SU-DHL-6 (cell line): Measurements from ENCODE around the gene NAMPT.

ENCODE experiments used
- H2AFZ ChIP-seq: fragments of 200-600 bp; sonication (generic); 2 replicates; pipeline ENCODE4 v1.6.1; 2014; ENCODE audit warnings: low read depth, mild to moderate bottlenecking, moderate library complexity, mixed read lengths, antibody characterized with exemption, low read length; ENCODE audit not compliant: severe bottlenecking
- H3F3A ChIP-seq: fragments of 200-600 bp; shearing (Covaris generic); 2 replicates; pipeline ENCODE4 v1.6.0; 2016; ENCODE audit warnings: antibody characterized with exemption, mild to moderate bottlenecking; ENCODE audit not compliant: insufficient read depth
- H3K27ac ChIP-seq: fragments of 200-600 bp; sonication (generic); 2 replicates; pipeline ENCODE4 v1.5.1; 2016; ENCODE audit warnings: low read depth, mild to moderate bottlenecking, low read length, moderate library complexity, mixed read lengths
- H3K27me3 ChIP-seq: fragments of 200-600 bp; sonication (generic), shearing (Covaris generic); 2 replicates; pipeline ENCODE4 v1.6.0; 2014; ENCODE audit warnings: mild to moderate bottlenecking, low read length
- H3K36me3 ChIP-seq: fragments of 200-600 bp; sonication (generic); 2 replicates; pipeline ENCODE4 v1.6.1; 2014; ENCODE audit warnings: mild to moderate bottlenecking, low read length, mixed read lengths
- H3K4me2 ChIP-seq: fragments of 300-600, 200-600 bp; shearing (Covaris generic), sonication (generic); 2 replicates; pipeline ENCODE4 v1.6.0; 2014; ENCODE audit warnings: low read length, low read depth, mild to moderate bottlenecking; ENCODE audit not compliant: poor library complexity, severe bottlenecking
- H3K4me3 ChIP-seq: fragments of 200-600 bp; sonication (generic); 2 replicates; pipeline ENCODE4 v1.5.1; 2014; ENCODE audit warnings: antibody characterized with exemption, low read length, mild to moderate bottlenecking, mixed read lengths; ENCODE audit not compliant: insufficient read depth, poor library complexity, severe bottlenecking
- H3K79me2 ChIP-seq: fragments of 200-600 bp; sonication (generic); 2 replicates; pipeline ENCODE4 v1.6.1; 2014; ENCODE audit warnings: mild to moderate bottlenecking, low read length, moderate library complexity; ENCODE audit not compliant: insufficient read depth
- H3K9ac ChIP-seq: fragments of 200-600 bp; sonication (generic); 2 replicates; pipeline ENCODE4 v1.7.0; 2014; ENCODE audit warnings: mild to moderate bottlenecking, low read length
- H3K9me2 ChIP-seq: fragments of 200-600 bp; sonication (generic); replicated peaks from 2 replicates; pipeline ENCODE4 v1.6.1; 2014; ENCODE audit warnings: low read length; ENCODE audit not compliant: insufficient read depth
- H3K9me3 ChIP-seq: fragments of 200-600 bp; sonication (generic); 2 replicates; pipeline ENCODE4 v1.6.1; 2014; ENCODE audit warnings: low read length, mixed read lengths; ENCODE audit not compliant: insufficient read depth
- H4K20me1 ChIP-seq: fragments of 200-600 bp; sonication (generic); 2 replicates; pipeline ENCODE4 v1.6.1; 2014; ENCODE audit warnings: low read depth, mild to moderate bottlenecking, antibody characterized with exemption, low read length, moderate library complexity, mixed read lengths
- EZH2phosphoT487 ChIP-seq: fragments of 200-600 bp; sonication (generic), shearing (Covaris generic); conservative IDR thresholded peaks from 2 replicates; pipeline ENCODE4 v1.6.1; 2018; ENCODE audit warnings: mild to moderate bottlenecking, antibody characterized with exemption, low read length, moderate library complexity, mixed read lengths
- TF ChIP-seq, protein P1 (sequence below): fragments of 200-600 bp; sonication (generic); IDR thresholded peaks from one replicate; pipeline ENCODE4 v1.5.1; 2017; ENCODE audit warnings: antibody characterized with exemption, mild to moderate bottlenecking, low read length, moderate library complexity; ENCODE audit not compliant: insufficient read depth, poor library complexity, severe bottlenecking

NAMPT gene

DNA sequence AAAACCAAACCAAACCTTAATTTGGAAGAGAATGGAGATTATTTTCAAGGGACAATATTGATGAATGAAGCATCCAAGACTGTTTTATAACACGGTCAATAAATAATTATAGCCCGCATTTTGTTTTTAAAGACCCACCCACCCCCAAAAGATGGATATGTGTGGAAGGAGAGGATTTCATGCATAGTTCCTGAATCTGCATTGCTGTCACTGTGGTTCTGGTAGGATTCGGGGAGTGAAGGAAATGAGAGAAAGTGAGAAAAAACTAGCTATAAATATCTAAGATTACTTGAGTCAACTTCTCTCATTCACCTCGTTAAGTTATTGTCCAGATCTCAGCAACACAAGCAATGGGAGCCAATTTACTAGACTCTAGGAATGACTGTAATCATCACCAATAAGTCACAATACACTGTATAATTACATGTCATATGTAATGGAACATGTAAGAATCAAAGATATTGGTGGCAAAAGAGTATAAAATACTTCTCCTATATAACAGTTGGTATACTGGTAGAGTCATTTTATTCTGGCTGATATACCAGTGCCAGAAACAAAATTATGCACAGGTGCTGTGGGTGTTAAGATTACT, 30.2 kb downstream of the NAMPT start:
- Histone ChIP-seq H3K36me3 (peaks cover 42% of the 10 kb centered on the region), H2AFZ (no peak overlapping the region), H3K4me3 (no peak overlapping the region), H3K27ac (no peak overlapping the region), H3K27me3 (no peaks in the 10 kb centered on the region), H3K9me3 (no peaks in the 10 kb centered on the region), H4K20me1 (no peaks in the 10 kb centered on the region), H3K9ac (no peak overlapping the region), H3K79me2 (no peaks in the 10 kb centered on the region), H3K4me2 (no peak overlapping the region), H3K9me2 (no peaks in the 10 kb centered on the region), H3F3A (0 out of 2 replicates have a peak, but pooled peaks cover 3% of the 10 kb centered on the region)
- no peak for TF ChIP-seq EZH2phosphoT487
- TF ChIP-seq, protein P1, sequence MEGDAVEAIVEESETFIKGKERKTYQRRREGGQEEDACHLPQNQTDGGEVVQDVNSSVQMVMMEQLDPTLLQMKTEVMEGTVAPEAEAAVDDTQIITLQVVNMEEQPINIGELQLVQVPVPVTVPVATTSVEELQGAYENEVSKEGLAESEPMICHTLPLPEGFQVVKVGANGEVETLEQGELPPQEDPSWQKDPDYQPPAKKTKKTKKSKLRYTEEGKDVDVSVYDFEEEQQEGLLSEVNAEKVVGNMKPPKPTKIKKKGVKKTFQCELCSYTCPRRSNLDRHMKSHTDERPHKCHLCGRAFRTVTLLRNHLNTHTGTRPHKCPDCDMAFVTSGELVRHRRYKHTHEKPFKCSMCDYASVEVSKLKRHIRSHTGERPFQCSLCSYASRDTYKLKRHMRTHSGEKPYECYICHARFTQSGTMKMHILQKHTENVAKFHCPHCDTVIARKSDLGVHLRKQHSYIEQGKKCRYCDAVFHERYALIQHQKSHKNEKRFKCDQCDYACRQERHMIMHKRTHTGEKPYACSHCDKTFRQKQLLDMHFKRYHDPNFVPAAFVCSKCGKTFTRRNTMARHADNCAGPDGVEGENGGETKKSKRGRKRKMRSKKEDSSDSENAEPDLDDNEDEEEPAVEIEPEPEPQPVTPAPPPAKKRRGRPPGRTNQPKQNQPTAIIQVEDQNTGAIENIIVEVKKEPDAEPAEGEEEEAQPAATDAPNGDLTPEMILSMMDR = no peak

DNA sequence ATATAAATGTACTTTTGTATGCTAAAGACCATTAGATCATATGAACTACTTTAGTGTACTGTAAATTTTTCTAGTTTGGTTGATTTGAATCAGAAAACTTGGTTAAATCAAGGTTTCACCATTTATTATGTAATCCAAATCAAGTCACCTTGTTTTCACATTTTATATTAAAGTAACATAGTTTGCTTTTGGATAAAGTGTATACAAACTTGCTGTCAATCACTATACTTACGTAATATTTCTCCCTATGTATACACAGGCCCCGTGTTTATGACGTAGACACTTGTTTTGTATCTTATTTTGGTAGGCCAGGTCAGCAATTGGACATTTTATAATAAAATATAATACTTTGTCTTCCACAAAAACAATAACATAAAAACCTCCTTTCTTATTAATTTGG, 32.2 kb downstream of the NAMPT start:
- no peak overlapping the region for H3K9ac ChIP-seq
- H3F3A ChIP-seq = 0 out of 2 replicates have a peak, but pooled peaks cover 3% of the 10 kb centered on the region
- H3K79me2 ChIP-seq = no peaks in the 10 kb centered on the region
- no peaks in the 10 kb centered on the region for H3K27me3 ChIP-seq
- no peak overlapping the region for H3K27ac ChIP-seq
- H3K4me3 ChIP-seq = no peak overlapping the region
- H3K4me2 ChIP-seq = no peak overlapping the region
- H2AFZ ChIP-seq = no peak overlapping the region
- no peaks in the 10 kb centered on the region for H3K9me3 ChIP-seq
- TF ChIP-seq, protein P1 = no peak
- no peak for TF ChIP-seq EZH2phosphoT487
- H4K20me1 ChIP-seq = no peaks in the 10 kb centered on the region
- H3K36me3 ChIP-seq = peaks cover 54% of the 10 kb centered on the region
- H3K9me2 ChIP-seq = no peaks in the 10 kb centered on the region

DNA sequence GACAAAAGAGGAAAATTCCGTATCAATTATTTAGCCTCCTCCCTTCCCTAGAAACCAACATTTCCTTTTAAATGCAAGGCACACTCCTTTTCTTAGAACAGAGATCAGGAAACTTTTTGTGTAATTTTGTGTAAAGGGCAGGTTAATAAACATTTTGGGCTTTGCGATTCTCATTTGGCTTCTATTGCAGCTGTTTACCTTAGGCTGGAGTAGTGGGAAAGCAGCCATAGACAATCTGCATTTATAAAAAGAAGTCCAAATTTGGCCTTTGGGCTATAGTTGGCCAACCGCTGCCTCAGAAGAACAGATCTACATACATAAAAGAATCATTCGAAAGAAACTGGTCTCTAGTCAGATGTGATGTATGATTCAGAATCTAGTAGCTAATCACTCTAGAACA, 35.3 kb downstream of the NAMPT start:
- Histone ChIP-seq H3K9me3 (0 out of 2 replicates have a peak, but pooled peaks cover 3% of the 10 kb centered on the region), H3K27me3 (no peaks in the 10 kb centered on the region), H2AFZ (no peak overlapping the region), H4K20me1 (no peaks in the 10 kb centered on the region), H3K4me2 (no peak overlapping the region), H3K9ac (no peak overlapping the region), H3F3A (no peaks in the 10 kb centered on the region), H3K27ac (no peak overlapping the region), H3K36me3 (peaks cover 50% of the 10 kb centered on the region), H3K4me3 (no peak overlapping the region), H3K9me2 (no peaks in the 10 kb centered on the region), H3K79me2 (no peaks in the 10 kb centered on the region)
- TF ChIP-seq EZH2phosphoT487 = no peak
- TF ChIP-seq, protein P1 = no peak
